ENCODE measurements around the gene UTF1.

DNA sequence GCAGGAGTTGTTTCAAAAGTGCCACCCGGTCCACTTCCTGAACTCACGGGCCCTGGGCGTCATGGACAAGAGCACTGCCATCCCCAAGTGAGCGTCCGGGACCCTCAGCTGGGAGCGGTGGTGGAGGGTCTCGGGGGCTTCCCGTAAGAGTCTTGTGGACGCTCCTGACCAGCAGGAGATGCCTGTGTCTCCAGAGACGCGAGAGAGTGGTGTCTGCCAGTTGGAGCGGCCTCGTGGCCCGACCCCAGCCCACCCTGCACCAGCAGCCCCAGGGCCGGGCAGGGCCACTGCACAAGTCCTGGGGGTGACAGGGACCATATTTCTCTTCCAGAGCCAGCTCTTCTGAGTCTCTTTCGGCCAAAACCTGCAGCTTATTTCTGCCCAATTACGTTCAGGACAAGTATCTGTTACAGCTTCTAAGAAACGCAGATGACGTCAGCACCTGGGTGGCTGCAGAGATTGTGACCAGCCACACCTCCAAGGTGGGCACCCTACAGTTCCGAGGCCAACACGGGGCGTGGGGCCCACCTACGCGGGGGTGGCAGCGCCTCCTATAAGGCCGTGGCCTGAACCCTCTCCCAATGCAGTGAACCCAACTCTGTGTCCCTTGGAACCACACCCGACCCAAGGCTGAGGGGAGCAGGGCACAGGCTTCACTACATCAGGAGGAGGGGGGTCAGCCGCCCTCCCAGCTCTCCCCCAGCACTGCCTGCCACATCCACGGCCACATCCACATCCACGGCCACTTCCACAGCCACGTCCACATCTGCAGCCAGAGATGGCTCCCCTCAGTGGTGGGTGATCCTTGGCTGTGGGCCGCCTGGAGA lies 16.2 kb upstream of the UTF1 start:
- TF ChIP-seq GATA1 (IDR thresholded peaks at IDR 0.05; ENCODE audit: low read depth, low read length) (no peak), POLR2A (IDR thresholded peaks at IDR 0.05; ENCODE audit: low read length) (no peak)

Measured in erythroblast (primary cell).